ENCODE data around the gene TTC33. TPM values are rescaled to one million over a fixed set of nuclear protein-coding genes. Genes with fewer than 3 reads are reported as not detected.

TTC33 gene
- total and polyA plus RNA-seq, 2 of the 13 experiments (the other 11 are each of a cell fraction or from before 2014, with no cell fraction given) = 4.5 to 20.0 TPM

GRCh38 chr5:40669606-40670390, 86.0 kb downstream of the TTC33 start:
- no peaks in the 10 kb centered on the region; a peak in 1 of 5 replicates for H3K27me3 ChIP-seq (ENCODE audit: control insufficient read depth in 1 of 2, insufficient read depth in 2 of 2, low read length in 2 of 2)
- no peak for TF ChIP-seq ZNF572 (CRISPR knock-in tag; IDR thresholded peaks at IDR 0.05)
- no peak for TF ChIP-seq ZNF468 (CRISPR knock-in tag; IDR thresholded peaks at IDR 0.05)
- TF ChIP-seq SMARCE1 (IDR thresholded peaks at IDR 0.05; ENCODE audit: borderline replicate concordance) = no peak
- TF ChIP-seq HIC2 (CRISPR knock-in tag; IDR thresholded peaks at IDR 0.05; ENCODE audit: low read depth) = no peak
- TF ChIP-seq U2AF2 (IDR thresholded peaks at IDR 0.05; ENCODE audit: low read depth, low read length) = no peak
- TF ChIP-seq FOXA3 (CRISPR knock-in tag; IDR thresholded peaks at IDR 0.05) = no peak
- no peak for TF ChIP-seq TAF15 (IDR thresholded peaks at IDR 0.05; ENCODE audit: low read depth, low read length, poor library complexity, severe bottlenecking)
- TF ChIP-seq NRL (CRISPR knock-in tag; IDR thresholded peaks at IDR 0.05; ENCODE audit: borderline replicate concordance) = no peak
- TF ChIP-seq YY1 (IDR thresholded peaks at IDR 0.05; ENCODE audit: insufficient read depth, insufficient replicate concordance, low read depth, low read length) = no peak
- no peak for TF ChIP-seq GLMP (CRISPR knock-in tag; IDR thresholded peaks at IDR 0.05; ENCODE audit: borderline replicate concordance)
- no peak for TF ChIP-seq DMAP1 (CRISPR knock-in tag; IDR thresholded peaks at IDR 0.05)
- TF ChIP-seq ZNF329 (CRISPR knock-in tag; IDR thresholded peaks at IDR 0.05; ENCODE audit: low read depth) = no peak
- no peak for TF ChIP-seq SNAI1 (CRISPR knock-in tag; IDR thresholded peaks at IDR 0.05; ENCODE audit: borderline replicate concordance)
- TF ChIP-seq ZFP1 (CRISPR knock-in tag; IDR thresholded peaks at IDR 0.05) = no peak
- no peak for TF ChIP-seq SNAPC4 (CRISPR knock-in tag; IDR thresholded peaks at IDR 0.05)
- no peak for TF ChIP-seq RBFOX2 (IDR thresholded peaks at IDR 0.05; ENCODE audit: low read depth, low read length)
- H3K9me3 ChIP-seq (ENCODE audit: low read length) = no peaks in the 10 kb centered on the region
- no peak overlapping the region for H2AFZ ChIP-seq (ENCODE audit: low read length)
- no peak for FAIRE-seq
- BruUV-seq (replicated peaks) = no TSS peak
- no peak for DNase-seq (ENCODE audit: low spot score)
- no peaks in the 10 kb centered on the region for H4K20me1 ChIP-seq (ENCODE audit: insufficient read depth, low read length)
- H3K4me2 ChIP-seq (ENCODE audit: low read depth, low read length) = no peak overlapping the region
- intact Hi-C loops (cut with micrococcal nuclease; ENCODE audit: unreplicated experiment) (no loop called here), in situ Hi-C loops (cut with HindIII; ENCODE audit: extremely low pct_ligation_motif_present, low pct_unique_long_range_greater_than_20kb) (no loop called here)
- WGBS (ENCODE audit: low lambda C conversion rate) = 22% methylated on average over 6 of the region's 6 CpGs
- H3K27ac ChIP-seq (ENCODE audit: extremely low read length, insufficient read depth, low read length) = no peak overlapping the region
- no peak for ATAC-seq
- no peaks in the 10 kb centered on the region for H3K4me1 ChIP-seq (ENCODE audit: insufficient read depth, low read length)
- no peaks in the 10 kb centered on the region for H3K79me2 ChIP-seq (ENCODE audit: insufficient read depth, low read length)
- H3K36me3 ChIP-seq (replicated peaks in 1 of 2; ENCODE audit: control insufficient read depth in 1 of 2, insufficient read depth in 2 of 2, low read length in 2 of 2) = no peaks in the 10 kb centered on the region
- no peak overlapping the region for H3K9ac ChIP-seq (ENCODE audit: insufficient read depth, low read depth, low read length)
- CTCF ChIA-PET (ENCODE audit: low intra/inter-chr PET ratio, low total read pairs) = no interaction called here
- no peak overlapping the region for H3K4me3 ChIP-seq (replicated peaks in 1 of 3; ENCODE audit: insufficient read depth in 1 of 3, low read depth in 2 of 3, low read length in 3 of 3)
- POLR2A ChIA-PET = no interaction called here
